ENCODE results near the gene RSU1.

DNA sequence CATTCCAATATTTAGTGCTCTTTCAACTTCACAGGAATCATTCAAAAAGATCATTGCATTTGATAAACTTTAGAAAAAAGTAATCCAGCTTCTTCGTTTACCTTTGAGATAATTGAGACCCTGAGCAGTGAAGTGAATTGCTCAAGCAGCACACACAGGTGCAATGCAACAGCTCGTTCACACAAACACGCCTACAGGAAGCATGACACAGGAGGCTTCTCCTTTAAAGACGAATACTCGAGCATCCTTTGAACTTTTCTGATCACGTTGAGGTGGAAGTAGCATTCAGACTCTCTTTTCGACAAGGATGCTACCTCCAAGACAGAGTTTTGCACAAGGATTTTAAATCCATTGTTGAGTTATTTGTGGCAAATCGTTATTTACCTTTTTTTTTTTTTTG is 18.0 kb upstream of the RSU1 start:
- TF ChIP-seq POLR2AphosphoS5 (IDR thresholded peaks at IDR 0.05; ENCODE audit: low read depth, low read length) (no peak), SIN3A (IDR thresholded peaks at IDR 0.05; ENCODE audit: low read depth) (no peak), EZH2 (IDR thresholded peaks at IDR 0.05) (no peak)
- TF ChIP-seq, protein P1, sequence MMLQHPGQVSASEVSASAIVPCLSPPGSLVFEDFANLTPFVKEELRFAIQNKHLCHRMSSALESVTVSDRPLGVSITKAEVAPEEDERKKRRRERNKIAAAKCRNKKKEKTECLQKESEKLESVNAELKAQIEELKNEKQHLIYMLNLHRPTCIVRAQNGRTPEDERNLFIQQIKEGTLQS (IDR thresholded peaks at IDR 0.05) = no peak
